Aorta (tissue), 5 donors: Measurements from ENCODE around the gene HHLA2. TPM values are rescaled to one million over a fixed set of nuclear protein-coding genes. Genes with fewer than 3 reads are reported as not detected.
"Not testable (repeated sequence)": the region's sequence is repeated elsewhere in the genome, so short reads cannot be mapped to it uniquely, and the experiment has no call there.

Experiments
- ATAC-seq: fragments of 200-7000 bp; cut with Tn5 transposase; one replicate; pipeline ENCODE4 v1.9.1; 2022; ENCODE audit warnings: moderate library complexity; ENCODE audit not compliant: low FRiP score
- DNase-seq, 2 donors: peaks; one replicate each; pipeline ENCODE4 v3.0.0-alpha.2; 2020
- H3K27ac ChIP-seq, 2 donors: one replicate each; pipeline ENCODE4 v1.5.1; 2013; ENCODE audit warnings: low read length in 2 of 2, mild to moderate bottlenecking in 2 of 2, moderate library complexity in 2 of 2, control low read depth in 1 of 2, inconsistent platforms in 1 of 2, low read depth in 1 of 2
- H3K27me3 ChIP-seq, 2 donors: one replicate each; pipeline ENCODE4 v1.6.1; 2013; ENCODE audit warnings: control low read depth in 1 of 2, low read length in 1 of 2, mild to moderate bottlenecking in 1 of 2, moderate library complexity in 1 of 2; ENCODE audit not compliant: insufficient read depth in 2 of 2, control insufficient read depth in 1 of 2
- H3K36me3 ChIP-seq, 2 donors: one replicate each; pipeline ENCODE4 v1.6.1; 2013; ENCODE audit warnings: control low read depth in 1 of 2, low read length in 1 of 2, mild to moderate bottlenecking in 1 of 2; ENCODE audit not compliant: insufficient read depth in 2 of 2, control insufficient read depth in 1 of 2
- H3K4me1 ChIP-seq, 2 donors: one replicate each; pipeline ENCODE4 v1.6.1; 2013; ENCODE audit warnings: low read length in 2 of 2, control low read depth in 1 of 2, mild to moderate bottlenecking in 1 of 2, moderate library complexity in 1 of 2; ENCODE audit not compliant: insufficient read depth in 2 of 2, control insufficient read depth in 1 of 2
- H3K4me3 ChIP-seq, 2 donors: one replicate each; pipeline ENCODE4 v1.5.1; 2013; ENCODE audit warnings: low read length in 2 of 2, control low read depth in 1 of 2, mild to moderate bottlenecking in 1 of 2
- H3K9me3 ChIP-seq: one replicate; pipeline ENCODE4 v1.6.1; 2013; ENCODE audit warnings: mild to moderate bottlenecking, low read length; ENCODE audit not compliant: control insufficient read depth
- WGBS, 2 donors: extraction: QIAGEN DNeasy Blood & Tissue Kit; methylation state at CpG; one replicate each; pipeline ENCODE4 v1.1.7; 2013; 5-methylcytosine and 5-hydroxymethylcytosine counted together
- intact Hi-C, 2 donors: fragments of 100-400 bp; cut with DNase I; formaldehyde crosslinking; loops; one replicate each; pipeline versions ENCODE4 v1.14.2 to v1.15.0; 2022
- polyA plus RNA-seq, 2 donors: library from polyadenylated mRNA; stranded (reverse); fragments of 200-250 nt; gene quantifications; one replicate each; pipeline ENCODE4 v1.2.3, GENCODE V29; 2013
- total RNA-seq, 2 donors: library from RNA; stranded (reverse); fragmentation: NEBNext Ultra II Directional; extraction: Animal tissue kit (Norgen Biotek cat#: 25700); gene quantifications; one replicate each; pipeline ENCODE4 v1.2.1, GENCODE V29; 2021
- donor health status: healthy with polysubstance abuse.
- donor health status: Bipolar disorder and iron deficiency.
- donor health status: DM: no; HTN: no; CAD: no.
- donor health status: DM: no; HTN: no; CAD: no.
- donor health status: DM: yes; HTN: yes; CAD: no.

The HHLA2 gene
- total and polyA plus RNA-seq, 4 donors = 0.64 to 10.6 TPM; not detected in 2

- H3K9me3 ChIP-seq, DNase-seq, H3K27me3 ChIP-seq, H3K4me3 ChIP-seq, intact Hi-C loops, H3K4me1 ChIP-seq, H3K27ac ChIP-seq, H3K36me3 ChIP-seq, ATAC-seq: not testable (repeated sequence)
- 80 to 91% methylated on average over 4 of the region's 4 CpGs for WGBS, 2 donors
These were observed 17.3 kb upstream of the HHLA2 start for GRCh38 chr3:108279066-108279465.

GRCh38 chr3:108280476-108280875 is 15.9 kb upstream of the HHLA2 start:
- intact Hi-C loops = no loop called here
- Histone ChIP-seq H3K36me3 (no peaks in the 10 kb centered on the region), H3K4me3 (no peak overlapping the region), H3K9me3 (peaks cover 10% of the 10 kb centered on the region), H3K27ac (no peak overlapping the region), H3K27me3 (no peaks in the 10 kb centered on the region), H3K4me1 (no peaks in the 10 kb centered on the region)
- ATAC-seq = no peak
- no peak for DNase-seq

- H3K4me3 ChIP-seq = no peak overlapping the region
- no peaks in the 10 kb centered on the region for H3K4me1 ChIP-seq
- H3K27ac ChIP-seq = no peak overlapping the region
- intact Hi-C loops = no loop called here
- H3K27me3 ChIP-seq = no peaks in the 10 kb centered on the region
- H3K36me3 ChIP-seq = no peaks in the 10 kb centered on the region
- no peak for DNase-seq
- H3K9me3 ChIP-seq = peaks cover 10% of the 10 kb centered on the region
- no peak for ATAC-seq
These were observed 14.7 kb upstream of the HHLA2 start for GRCh38 chr3:108281670-108282069.

- 36 to 43% methylated on average over 1 of the region's 1 CpG for WGBS, 2 donors
- Histone ChIP-seq H3K9me3 (peaks cover 10% of the 10 kb centered on the region), H3K27ac (no peak overlapping the region), H3K4me1 (no peaks in the 10 kb centered on the region), H3K36me3 (no peaks in the 10 kb centered on the region), H3K4me3 (no peak overlapping the region), H3K27me3 (no peaks in the 10 kb centered on the region)
- ATAC-seq (no peak), DNase-seq (no peak)
- intact Hi-C loops = no loop called here
These were observed 13.3 kb upstream of the HHLA2 start for GRCh38 chr3:108283006-108283405.

- ATAC-seq (no peak), DNase-seq (no peak)
- no peaks in the 10 kb centered on the region for H3K27me3 ChIP-seq
- 87 to 89% methylated on average over 2 of the region's 2 CpGs for WGBS, 2 donors
- H3K4me3 ChIP-seq = no peak overlapping the region
- no peaks in the 10 kb centered on the region for H3K4me1 ChIP-seq
- intact Hi-C loops = no loop called here
- H3K9me3 ChIP-seq = peaks cover 8% of the 10 kb centered on the region
- H3K27ac ChIP-seq = no peak overlapping the region
- no peaks in the 10 kb centered on the region for H3K36me3 ChIP-seq
These were observed 12.4 kb upstream of the HHLA2 start for GRCh38 chr3:108283989-108284388.

- intact Hi-C loops = no loop called here
- no peaks in the 10 kb centered on the region for H3K4me1 ChIP-seq
- H3K36me3 ChIP-seq = no peaks in the 10 kb centered on the region
- H3K4me3 ChIP-seq = no peak overlapping the region
- no peak for DNase-seq
- ATAC-seq = no peak
- 29 to 33% methylated on average over 1 of the region's 1 CpG for whole genome bisulfite sequencing, 2 donors
- H3K9me3 ChIP-seq = peaks cover 3% of the 10 kb centered on the region
- no peaks in the 10 kb centered on the region for H3K27me3 ChIP-seq
- no peak overlapping the region for H3K27ac ChIP-seq
These were observed 11.2 kb upstream of the HHLA2 start for GRCh38 chr3:108285176-108285575.

GRCh38 chr3:108287146-108287545 is 9.2 kb upstream of the HHLA2 start:
- no peak for ATAC-seq
- intact Hi-C loops = no loop called here
- WGBS, 2 donors = 36 to 92% methylated on average over 1 of the region's 1 CpG
- H3K9me3 ChIP-seq = no peaks in the 10 kb centered on the region
- no peaks in the 10 kb centered on the region for H3K27me3 ChIP-seq
- DNase-seq = no peak
- no peaks in the 10 kb centered on the region for H3K4me1 ChIP-seq
- no peaks in the 10 kb centered on the region for H3K36me3 ChIP-seq
- no peak overlapping the region for H3K27ac ChIP-seq
- no peak overlapping the region for H3K4me3 ChIP-seq

GRCh38 chr3:108288193-108288592 is 8.2 kb upstream of the HHLA2 start:
- H3K36me3 ChIP-seq, intact Hi-C loops, ATAC-seq, DNase-seq, H3K4me3 ChIP-seq, H3K4me1 ChIP-seq, H3K27me3 ChIP-seq, H3K9me3 ChIP-seq, H3K27ac ChIP-seq: not testable (repeated sequence)
- WGBS, 2 donors = 92 to 93% methylated on average over 6 of the region's 6 CpGs

- 15 to 33% methylated on average over 2 of the region's 2 CpGs for WGBS, 2 donors
- Histone ChIP-seq H3K9me3 (no peaks in the 10 kb centered on the region), H3K27me3 (no peaks in the 10 kb centered on the region), H3K27ac (no peak overlapping the region), H3K4me3 (no peak overlapping the region), H3K36me3 (no peaks in the 10 kb centered on the region), H3K4me1 (no peaks in the 10 kb centered on the region)
- no peak for ATAC-seq
- DNase-seq = no peak
- intact Hi-C loops = no loop called here
These were observed 7.2 kb upstream of the HHLA2 start for GRCh38 chr3:108289159-108289558.
